A673 (cell line): ENCODE data around the gene RBMS1. TPM values are rescaled to one million over a fixed set of nuclear protein-coding genes. Genes with fewer than 3 reads are reported as not detected.
"Not testable (repeated sequence)": the region's sequence is repeated elsewhere in the genome, so short reads cannot be mapped to it uniquely, and the experiment has no call there.

ENCODE experiments used
- BruUV-seq: library from RNA; stranded (reverse); fragments of 400-500 nt; replicated peaks from 2 replicates; lab custom pipeline; 2021; lab: Mats Ljungman, UMichigan
- CTCF ChIA-PET: fragments of 300-600 bp; sonication (Branson Sonifier 250); formaldehyde crosslinking; loops from one replicate; lab custom pipeline; 2022; ENCODE audit warnings: antibody characterized with exemption; lab: Charles Lee
- POLR2A ChIA-PET: fragments of 300-600 bp; sonication (Branson Sonifier 250); formaldehyde crosslinking; loops from one replicate; lab custom pipeline; 2022; ENCODE audit warnings: antibody characterized with exemption; ENCODE audit not compliant: low non-redundant PET; lab: Charles Lee
- DNase-seq: peaks from one replicate; pipeline ENCODE4 v3.0.0-alpha.2; 2015; ENCODE audit warnings: low spot score
- H3K27ac ChIP-seq: fragments of 200-600 bp; sonication (generic); 2 replicates; pipeline ENCODE4 v1.5.1; 2016; ENCODE audit warnings: mixed run types, low read depth, mild to moderate bottlenecking, mixed read lengths, antibody characterized with exemption, low read length; ENCODE audit not compliant: poor library complexity, severe bottlenecking
- H3K27me3 ChIP-seq: fragments of 200-600 bp; sonication (generic); replicated peaks from 2 replicates; pipeline ENCODE4 v1.6.1; 2017; ENCODE audit warnings: mixed run types, low read depth, mild to moderate bottlenecking, mixed read lengths, antibody characterized with exemption, low read length; ENCODE audit not compliant: insufficient read depth, poor library complexity
- H3K36me3 ChIP-seq: fragments of 200-600 bp; sonication (generic); 2 replicates; pipeline ENCODE4 v1.6.1; 2016; ENCODE audit warnings: mixed run types, mild to moderate bottlenecking, mixed read lengths, antibody characterized with exemption, low read length; ENCODE audit not compliant: insufficient read depth, poor library complexity, severe bottlenecking
- H3K4me1 ChIP-seq: fragments of 200-600 bp; sonication (generic); 2 replicates; pipeline ENCODE4 v1.6.1; 2017; ENCODE audit warnings: mixed run types, mild to moderate bottlenecking, mixed read lengths, antibody characterized with exemption, low read length; ENCODE audit not compliant: insufficient read depth, poor library complexity, severe bottlenecking
- H3K4me3 ChIP-seq: fragments of 200-600 bp; sonication (generic); 2 replicates; pipeline ENCODE4 v1.5.1; 2016; ENCODE audit warnings: low read depth, mixed run types, mild to moderate bottlenecking, mixed read lengths, low read length; ENCODE audit not compliant: poor library complexity, severe bottlenecking
- H3K9me3 ChIP-seq: fragments of 200-600 bp; sonication (generic); 2 replicates; pipeline ENCODE4 v1.6.1; 2016; ENCODE audit warnings: mixed run types, low read depth, mild to moderate bottlenecking, mixed read lengths, antibody characterized with exemption, low read length; ENCODE audit not compliant: poor library complexity, severe bottlenecking
- CTCF ChIP-seq: fragments of 300-800, 200-600 bp; sonication (generic); conservative IDR thresholded peaks from 2 replicates; pipeline ENCODE4 v1.5.1; 2017; ENCODE audit warnings: low read depth, mild to moderate bottlenecking, antibody characterized with exemption, low read length, moderate library complexity, mixed read lengths
- EZH2 ChIP-seq: fragments of 200-600 bp; sonication (generic); IDR thresholded peaks from 2 replicates; pipeline ENCODE4 v1.6.1; 2017; ENCODE audit warnings: borderline replicate concordance, low read depth, mild to moderate bottlenecking, mixed read lengths, antibody characterized with exemption, low read length; ENCODE audit not compliant: poor library complexity, severe bottlenecking
- intact Hi-C: fragments of 100-400 bp; cut with micrococcal nuclease; formaldehyde crosslinking; loops from one replicate; pipeline ENCODE4 v1.10.0; 2022; ENCODE audit not compliant: unreplicated experiment
- total RNA-seq: library from RNA; stranded (reverse); gene quantifications from 2 replicates; pipeline ENCODE4 v1.2.3, GENCODE V29; 2021

Gene RBMS1
- total RNA-seq, 1 experiment from 2014 or later, result 84.9 TPM

- DNase-seq, result peak; percentile 73
- peaks cover 41% of the 10 kb centered on the region for H3K4me1 ChIP-seq
- POLR2A ChIA-PET, result interaction anchor here (0.5 kb wide), 1 partner anchor 15 kb away, joined by 7 read pairs; no protein-coding TSS in a partner anchor
- H3K4me3 ChIP-seq, result peak overlapping the region; percentile 97
- no peaks in the 10 kb centered on the region for H3K36me3 ChIP-seq
- H3K9me3 ChIP-seq, result no peaks in the 10 kb centered on the region
- intact Hi-C loops, result loop anchor here (5.0 to 10.0 kb wide), 4 partner anchors 65 to 217 kb away; no protein-coding TSS in a partner anchor
- no peaks in the 10 kb centered on the region for H3K27me3 ChIP-seq
- TF ChIP-seq EZH2 (no peak), CTCF (no peak)
- BruUV-seq, result TSS peak; percentile 30
- CTCF ChIA-PET, result no interaction called here
- H3K27ac ChIP-seq, result peak overlapping the region; percentile 93
These were observed 1.7 kb downstream of the RBMS1 start for GRCh38 chr2:160491911-160492371.

GRCh38 chr2:160490733-160491685 lies 2.6 kb downstream of the RBMS1 start:
- CTCF ChIA-PET, result no interaction called here
- peak overlapping the region; percentile 93 for H3K27ac ChIP-seq
- POLR2A ChIA-PET, result interaction anchor here (0.5 kb wide), 1 partner anchor 14 kb away, joined by 7 read pairs; no protein-coding TSS in a partner anchor
- peak; percentile 39 for DNase-seq
- H3K4me3 ChIP-seq, result peak overlapping the region; percentile 97
- H3K27me3 ChIP-seq, result no peaks in the 10 kb centered on the region
- BruUV-seq, result no TSS peak
- intact Hi-C loops, result loop anchor here (5.0 to 10.0 kb wide), 4 partner anchors 64 to 216 kb away; no protein-coding TSS in a partner anchor
- TF ChIP-seq CTCF (no peak), EZH2 (no peak)
- peaks cover 50% of the 10 kb centered on the region for H3K4me1 ChIP-seq
- no peaks in the 10 kb centered on the region for H3K36me3 ChIP-seq
- H3K9me3 ChIP-seq, result no peaks in the 10 kb centered on the region

DNA sequence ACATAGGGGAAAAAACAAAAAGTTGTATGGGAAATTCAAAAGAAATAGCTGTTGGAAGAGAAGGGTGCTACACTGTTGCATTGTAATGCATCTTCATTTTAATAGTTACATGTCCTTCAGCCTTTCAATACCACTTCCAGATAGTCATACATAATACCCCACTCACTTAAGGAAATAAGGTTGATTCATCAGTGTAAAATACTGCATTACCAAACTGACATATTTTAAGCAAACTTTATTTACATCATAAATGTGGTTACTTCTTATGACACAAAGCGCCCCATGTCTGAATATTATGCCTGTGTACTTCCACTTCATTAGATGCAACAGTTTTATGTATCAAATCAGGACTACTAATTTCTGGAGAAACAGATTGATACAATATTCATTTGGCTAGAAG lies 4.5 kb downstream of the RBMS1 start:
- Histone ChIP-seq H3K27me3 (no peaks in the 10 kb centered on the region), H3K36me3 (no peaks in the 10 kb centered on the region), H3K4me1 (peaks cover 60% of the 10 kb centered on the region), H3K4me3 (no peak overlapping the region), H3K27ac (no peak overlapping the region), H3K9me3 (no peaks in the 10 kb centered on the region)
- no peak for DNase-seq
- TF ChIP-seq EZH2, result no peak
- intact Hi-C loops, result no loop called here
- no TSS peak for BruUV-seq
- ChIA-PET POLR2A (no interaction called here), CTCF (no interaction called here)

DNA sequence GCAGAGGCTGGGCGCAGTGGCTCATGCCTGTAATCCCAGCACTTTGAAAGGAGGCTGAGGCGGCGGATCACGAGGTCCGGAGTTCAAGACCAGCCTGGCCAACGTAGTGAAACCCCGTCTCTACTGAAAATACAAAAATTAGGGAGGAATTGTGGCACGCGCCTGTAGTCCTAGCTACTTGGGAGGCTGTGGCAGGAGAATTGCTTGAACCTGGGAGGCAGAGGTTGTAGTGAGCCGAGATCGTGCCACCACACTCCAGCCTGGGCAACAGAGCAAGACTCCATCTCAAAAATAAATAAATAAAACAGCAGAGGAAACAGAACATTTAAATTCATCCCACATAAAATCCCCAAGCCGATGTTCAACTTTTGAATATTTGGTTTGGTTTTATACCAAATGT lies 5.3 kb downstream of the RBMS1 start:
- H3K27me3 ChIP-seq, H3K4me3 ChIP-seq, H3K9me3 ChIP-seq, H3K27ac ChIP-seq, DNase-seq, POLR2A ChIA-PET, intact Hi-C loops, H3K36me3 ChIP-seq, BruUV-seq, CTCF ChIA-PET: not testable (repeated sequence)
- peaks cover 66% of the 10 kb centered on the region for H3K4me1 ChIP-seq
